AG04449 (cell line): ENCODE results near the gene MTG1.
"Not testable (repeated sequence)": the region's sequence is repeated elsewhere in the genome, so short reads cannot be mapped to it uniquely, and the experiment has no call there.

ENCODE experiments used
- CTCF ChIA-PET: fragments of 350-600 bp; formaldehyde crosslinking; extraction: SDS; loops from one replicate; lab custom pipeline; 2021; ENCODE audit warnings: antibody characterized with exemption; lab: Yijun Ruan, JAX
- POLR2A ChIA-PET: fragments of 400-600, 350-600 bp; formaldehyde crosslinking; extraction: SDS; loops from one replicate; lab custom pipeline; 2020; ENCODE audit warnings: antibody characterized with exemption, inconsistent platforms; lab: Yijun Ruan, JAX
- DNase-seq: peaks from one replicate; pipeline ENCODE4 v3.0.0-alpha.2; 2010; ENCODE audit warnings: low read depth, low spot score
- H3K4me3 ChIP-seq: 2 replicates; pipeline ENCODE4 v1.5.1; 2011; ENCODE audit warnings: low read depth, mild to moderate bottlenecking, control low read depth, low read length
- CTCF ChIP-seq: IDR thresholded peaks from one replicate; pipeline ENCODE4 v1.5.1; 2011; ENCODE audit warnings: mild to moderate bottlenecking, moderate library complexity, low read length, control low read depth, inconsistent platforms; ENCODE audit not compliant: insufficient read depth; ENCODE audit errors: missing control alignments

MTG1 gene

GRCh38 chr10:133405272-133405671, 11.3 kb downstream of the MTG1 start:
- H3K4me3 ChIP-seq = no peak overlapping the region
- TF ChIP-seq CTCF = no peak
- POLR2A ChIA-PET = no interaction called here
- CTCF ChIA-PET = interaction anchor here (1.2 to 1.5 kb wide), 2 partner anchors 15 to 76 kb away, joined by 3 read pairs; no protein-coding TSS in a partner anchor
- no peak for DNase-seq

- H3K4me3 ChIP-seq = no peak overlapping the region
- ChIA-PET POLR2A (no interaction called here), CTCF (interaction anchor here (1.2 to 1.5 kb wide), 2 partner anchors 15 to 77 kb away, joined by 3 read pairs; no protein-coding TSS in a partner anchor)
- no peak for DNase-seq
- TF ChIP-seq CTCF = no peak
Observed at GRCh38 chr10:133405844-133406527, 12.0 kb downstream of the MTG1 start.

- POLR2A ChIA-PET = no interaction called here
Observed at GRCh38 chr10:133411523-133412380, 17.8 kb downstream of the MTG1 start.

GRCh38 chr10:133412381-133412711, 18.4 kb downstream of the MTG1 start:
- CTCF ChIA-PET = no interaction called here
- POLR2A ChIA-PET = no interaction called here
- H3K4me3 ChIP-seq = no peak overlapping the region
- TF ChIP-seq CTCF = no peak
- DNase-seq = no peak

More at GRCh38 chr10:133411523-133412380, 17.8 kb downstream of the MTG1 start:
- H3K4me3 ChIP-seq = no peak overlapping the region
- no peak for DNase-seq
- TF ChIP-seq CTCF = no peak
- CTCF ChIA-PET = no interaction called here

GRCh38 chr10:133414401-133414800, 20.4 kb downstream of the MTG1 start:
- POLR2A ChIA-PET, H3K4me3 ChIP-seq, CTCF ChIA-PET, DNase-seq: not testable (repeated sequence)

GRCh38 chr10:133415752-133416151, 21.8 kb downstream of the MTG1 start:
- CTCF ChIA-PET = no interaction called here
- TF ChIP-seq CTCF = no peak
- H3K4me3 ChIP-seq = no peak overlapping the region
- POLR2A ChIA-PET = no interaction called here
- DNase-seq = no peak
